ENCODE data around the gene LRTM2. TPM values are rescaled to one million over a fixed set of nuclear protein-coding genes. Genes with fewer than 3 reads are reported as not detected.

The LRTM2 gene
- total RNA-seq, 3 donors from 2014 or later: not detected

DNA sequence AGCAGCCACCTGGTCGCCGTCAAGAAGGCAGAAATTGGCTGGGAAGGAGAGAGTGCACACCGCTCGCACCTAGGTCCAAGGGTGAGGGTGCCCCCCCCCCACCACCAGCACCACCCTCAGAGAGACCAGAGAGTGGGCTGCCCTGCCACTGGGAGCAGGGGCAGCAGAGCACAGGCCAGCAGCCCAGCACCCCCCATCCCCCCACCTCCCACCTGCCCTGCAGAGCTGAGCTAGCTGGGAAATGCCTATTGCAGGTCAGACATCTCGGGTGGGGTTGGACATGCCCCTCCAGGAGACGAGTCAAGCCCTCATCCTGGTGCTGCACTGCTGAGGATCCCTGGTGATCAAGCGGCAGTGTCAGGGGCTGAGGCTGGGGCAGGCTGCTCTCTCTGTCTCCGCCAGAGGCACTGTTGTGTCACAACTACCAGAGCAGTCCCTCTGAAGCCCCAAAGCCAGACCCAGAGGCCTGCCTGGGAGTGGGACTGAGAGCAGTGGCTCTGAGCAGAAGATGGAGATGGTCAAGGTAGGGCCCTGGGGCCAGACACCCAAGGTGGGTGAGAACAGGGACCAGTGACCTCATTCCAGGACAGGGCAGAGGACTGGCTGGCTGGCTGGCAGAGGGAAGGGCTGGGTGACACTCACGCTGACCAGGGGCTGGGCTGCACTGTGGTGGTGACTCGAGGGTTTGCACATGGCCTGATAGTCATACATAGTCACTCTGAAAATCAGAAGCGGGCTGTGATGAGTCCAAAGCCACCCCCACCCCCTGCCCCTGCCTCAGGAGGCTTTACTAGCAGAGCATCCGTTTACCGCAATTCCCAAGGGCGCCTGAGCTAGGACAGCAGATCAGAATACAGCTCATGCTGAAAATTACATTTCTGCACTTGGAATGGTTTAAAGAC, 19.7 kb upstream of the LRTM2 start:
- Histone ChIP-seq H3K27me3 (no peaks in the 10 kb centered on the region), H3K9me3 (no peaks in the 10 kb centered on the region), H3K4me1 (peaks cover 2 to 3% of the 10 kb centered on the region in 2 donors), H3K4me3 (no peak overlapping the region), H3K27ac (no peak overlapping the region), H3K36me3 (no peaks in the 10 kb centered on the region)
- intact Hi-C loops (cut with DNase I; ENCODE audit: low total_unique reads): no loop called here
- DNase-seq (ENCODE audit: low spot score in 2 of 2): no peak
- no peak for TF ChIP-seq POLR2A (IDR thresholded peaks at IDR 0.05)
- TF ChIP-seq POLR2AphosphoS5 (IDR thresholded peaks at IDR 0.05): no peak
- TF ChIP-seq, protein P1, sequence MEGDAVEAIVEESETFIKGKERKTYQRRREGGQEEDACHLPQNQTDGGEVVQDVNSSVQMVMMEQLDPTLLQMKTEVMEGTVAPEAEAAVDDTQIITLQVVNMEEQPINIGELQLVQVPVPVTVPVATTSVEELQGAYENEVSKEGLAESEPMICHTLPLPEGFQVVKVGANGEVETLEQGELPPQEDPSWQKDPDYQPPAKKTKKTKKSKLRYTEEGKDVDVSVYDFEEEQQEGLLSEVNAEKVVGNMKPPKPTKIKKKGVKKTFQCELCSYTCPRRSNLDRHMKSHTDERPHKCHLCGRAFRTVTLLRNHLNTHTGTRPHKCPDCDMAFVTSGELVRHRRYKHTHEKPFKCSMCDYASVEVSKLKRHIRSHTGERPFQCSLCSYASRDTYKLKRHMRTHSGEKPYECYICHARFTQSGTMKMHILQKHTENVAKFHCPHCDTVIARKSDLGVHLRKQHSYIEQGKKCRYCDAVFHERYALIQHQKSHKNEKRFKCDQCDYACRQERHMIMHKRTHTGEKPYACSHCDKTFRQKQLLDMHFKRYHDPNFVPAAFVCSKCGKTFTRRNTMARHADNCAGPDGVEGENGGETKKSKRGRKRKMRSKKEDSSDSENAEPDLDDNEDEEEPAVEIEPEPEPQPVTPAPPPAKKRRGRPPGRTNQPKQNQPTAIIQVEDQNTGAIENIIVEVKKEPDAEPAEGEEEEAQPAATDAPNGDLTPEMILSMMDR (IDR thresholded peaks at IDR 0.05): peak in 1 of 3 donors; percentile 30

DNA sequence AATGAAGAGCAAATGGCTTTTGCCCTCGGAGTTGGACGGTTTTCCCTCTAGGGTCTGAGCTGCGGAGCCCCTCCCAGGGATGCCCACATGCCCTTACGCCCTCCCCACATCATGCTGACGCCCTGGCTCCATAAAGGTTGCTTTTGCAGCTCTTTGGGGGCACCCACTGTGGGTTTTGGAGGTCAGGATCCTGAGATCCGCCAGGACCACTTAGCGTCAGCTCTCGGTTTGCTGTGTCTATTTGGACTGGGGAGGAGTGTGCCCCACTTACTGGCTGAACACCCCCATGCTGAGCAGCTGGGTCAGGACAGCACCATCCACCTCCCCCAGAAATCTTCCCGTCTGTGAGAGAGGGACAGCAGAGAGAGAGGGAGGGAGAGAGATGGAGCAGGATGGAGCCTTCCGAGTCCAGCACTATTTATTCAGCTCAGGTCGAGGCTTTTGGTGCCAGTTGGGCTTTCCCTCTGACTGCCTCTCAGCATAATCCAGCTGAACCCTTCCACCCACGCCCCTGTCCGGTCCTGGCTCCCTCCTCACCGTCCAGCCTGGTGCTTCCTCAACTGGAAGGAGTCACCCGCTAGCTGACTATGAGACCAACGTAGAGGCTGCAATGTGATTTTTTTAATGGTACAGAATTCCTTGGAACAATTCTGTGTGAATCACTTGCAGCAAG, 18.9 kb upstream of the LRTM2 start:
- Histone ChIP-seq H3K27ac (no peak overlapping the region), H3K27me3 (no peaks in the 10 kb centered on the region), H3K4me3 (no peak overlapping the region), H3K36me3 (no peaks in the 10 kb centered on the region), H3K4me1 (no peaks in the 10 kb centered on the region), H3K9me3 (no peaks in the 10 kb centered on the region)
- intact Hi-C loops (cut with DNase I; ENCODE audit: low total_unique reads): no loop called here
- no peak for DNase-seq (ENCODE audit: low spot score in 2 of 2)
- TF ChIP-seq POLR2AphosphoS5 (IDR thresholded peaks at IDR 0.05): no peak
- TF ChIP-seq, protein P1 (IDR thresholded peaks at IDR 0.05): no peak
- TF ChIP-seq POLR2A (IDR thresholded peaks at IDR 0.05): no peak

DNA sequence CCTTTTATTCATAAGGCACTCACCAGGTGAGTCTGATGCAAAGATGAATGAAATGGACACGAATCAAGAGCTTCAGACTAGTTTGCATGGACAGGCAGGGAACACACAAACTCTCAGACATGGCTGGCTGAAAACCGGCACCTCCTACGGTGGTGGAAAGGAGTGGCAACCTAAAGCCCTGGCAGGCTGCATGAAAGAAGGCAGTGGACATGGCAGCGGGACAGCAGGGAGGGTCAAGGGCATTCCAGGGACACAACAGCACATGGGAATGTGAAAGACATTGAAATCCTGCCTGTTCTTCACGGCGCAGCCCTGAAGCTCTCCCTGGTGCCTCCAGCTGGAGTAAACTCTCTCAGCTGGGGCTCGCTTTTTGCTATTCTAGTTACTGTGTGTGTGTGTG, 16.6 kb upstream of the LRTM2 start:
- H3K4me1 ChIP-seq: no peaks in the 10 kb centered on the region
- H3K4me3 ChIP-seq: no peak overlapping the region
- H3K27ac ChIP-seq: no peak overlapping the region
- intact Hi-C loops (cut with DNase I; ENCODE audit: low total_unique reads): no loop called here
- no peaks in the 10 kb centered on the region for H3K9me3 ChIP-seq
- DNase-seq (ENCODE audit: low spot score in 2 of 2): peak in 1 of 2 donors; percentile 6
- no peak for TF ChIP-seq POLR2AphosphoS5 (IDR thresholded peaks at IDR 0.05)
- no peak for TF ChIP-seq POLR2A (IDR thresholded peaks at IDR 0.05)
- TF ChIP-seq, protein P1 (IDR thresholded peaks at IDR 0.05): no peak
- no peaks in the 10 kb centered on the region for H3K27me3 ChIP-seq
- H3K36me3 ChIP-seq: no peaks in the 10 kb centered on the region

DNA sequence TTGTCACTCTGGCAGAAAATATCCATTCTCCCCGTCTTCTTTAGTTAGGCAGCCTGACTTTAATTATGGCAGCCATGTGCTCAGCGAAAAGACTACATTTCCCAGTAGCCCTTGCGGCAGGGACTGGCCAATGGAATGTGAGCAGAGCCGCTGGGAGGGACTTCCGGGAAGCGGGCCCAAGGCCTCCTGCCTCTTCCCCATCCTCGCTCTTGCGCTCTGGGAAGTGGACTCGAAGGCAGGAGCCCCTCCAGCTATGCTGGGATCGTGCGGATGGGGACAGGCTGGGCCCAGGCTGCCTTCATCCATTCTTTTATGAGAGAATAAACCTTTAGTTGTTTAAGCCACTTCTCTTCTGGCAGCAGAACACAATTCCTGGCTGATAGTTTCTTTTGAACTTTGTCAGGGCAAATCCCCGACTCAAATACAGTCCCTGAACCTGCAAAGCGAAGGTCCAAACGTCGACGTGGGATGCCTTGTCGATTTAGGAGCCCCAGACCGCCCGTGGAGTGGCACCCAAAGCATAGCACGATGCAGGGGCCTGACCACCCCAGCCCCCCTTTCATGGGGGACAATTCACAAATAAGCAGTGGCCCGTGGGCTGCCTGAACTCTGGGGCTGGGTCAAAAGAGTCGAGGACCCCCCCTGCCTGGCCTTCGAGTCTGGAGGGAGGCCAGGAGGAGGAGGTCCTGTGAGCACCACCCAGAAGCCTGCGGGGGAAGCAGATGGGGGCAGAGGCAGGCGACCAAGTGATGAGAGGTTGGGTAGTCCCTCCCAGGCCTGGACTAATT, 15.6 kb upstream of the LRTM2 start:
- H3K36me3 ChIP-seq: no peaks in the 10 kb centered on the region
- no peak for TF ChIP-seq POLR2A (IDR thresholded peaks at IDR 0.05)
- peak in 2 of 3 donors; percentile 36 to 77 for TF ChIP-seq POLR2AphosphoS5 (IDR thresholded peaks at IDR 0.05)
- TF ChIP-seq, protein P1 (IDR thresholded peaks at IDR 0.05): no peak
- peak; percentile 79 to 86 for DNase-seq (ENCODE audit: low spot score in 2 of 2)
- peak overlapping the region in 1 of 3 donors; percentile 11 for H3K4me3 ChIP-seq
- H3K27ac ChIP-seq: no peak overlapping the region
- no peaks in the 10 kb centered on the region for H3K4me1 ChIP-seq
- intact Hi-C loops (cut with DNase I; ENCODE audit: low total_unique reads): no loop called here
- H3K9me3 ChIP-seq: no peaks in the 10 kb centered on the region
- no peaks in the 10 kb centered on the region for H3K27me3 ChIP-seq
